ENCODE results near the gene RPS4Y1.

Gene RPS4Y1

DNA sequence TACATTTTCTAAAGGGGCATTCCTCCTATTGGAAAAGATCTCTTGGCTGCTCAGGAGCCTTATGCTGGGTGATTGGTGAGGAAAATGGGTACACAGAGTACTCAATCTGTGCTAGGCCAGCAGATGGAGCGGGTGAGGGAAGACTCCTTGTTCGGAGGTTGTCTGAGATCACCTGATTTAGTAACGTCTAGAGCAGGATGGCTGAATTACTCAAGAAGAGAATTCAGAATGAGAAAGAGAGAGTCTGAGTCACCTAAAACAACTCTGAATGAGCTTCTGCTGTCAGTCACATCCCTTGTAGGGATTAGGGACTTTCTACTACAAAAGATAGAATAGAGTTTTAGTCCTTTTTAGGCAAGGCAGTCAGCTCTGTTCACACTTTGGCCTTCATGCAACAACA, 46.6 kb downstream of the RPS4Y1 start:
- Histone ChIP-seq H3K36me3 (ENCODE audit: insufficient read depth, low read length) (no peaks in the 10 kb centered on the region), H3K9me2 (replicated peaks; ENCODE audit: low read depth, low read length) (no peaks in the 10 kb centered on the region), H3K4me3 (ENCODE audit: low read length, poor library complexity, severe bottlenecking) (no peak overlapping the region), H2AFZ (ENCODE audit: low read length) (no peak overlapping the region), H3K79me2 (ENCODE audit: insufficient read depth, low read length) (no peaks in the 10 kb centered on the region), H3K27me3 (ENCODE audit: insufficient read depth, low read length, poor library complexity, severe bottlenecking) (no peaks in the 10 kb centered on the region), H3K4me2 (ENCODE audit: low read depth, low read length, poor library complexity, severe bottlenecking) (no peak overlapping the region), H3K4me1 (ENCODE audit: insufficient read depth, low read length, poor library complexity, severe bottlenecking) (no peaks in the 10 kb centered on the region), H3K9ac (ENCODE audit: low read depth, low read length, poor library complexity, severe bottlenecking) (no peak overlapping the region), H3K9me3 (ENCODE audit: insufficient read depth, low read depth, low read length) (no peaks in the 10 kb centered on the region), H4K20me1 (ENCODE audit: insufficient read depth, low read length, poor library complexity, severe bottlenecking) (no peaks in the 10 kb centered on the region), H3F3A (ENCODE audit: low read depth) (no peaks in the 10 kb centered on the region)
- no peak for TF ChIP-seq EZH2phosphoT487 (IDR thresholded peaks at IDR 0.05; ENCODE audit: borderline replicate concordance)
- TF ChIP-seq, protein P1, sequence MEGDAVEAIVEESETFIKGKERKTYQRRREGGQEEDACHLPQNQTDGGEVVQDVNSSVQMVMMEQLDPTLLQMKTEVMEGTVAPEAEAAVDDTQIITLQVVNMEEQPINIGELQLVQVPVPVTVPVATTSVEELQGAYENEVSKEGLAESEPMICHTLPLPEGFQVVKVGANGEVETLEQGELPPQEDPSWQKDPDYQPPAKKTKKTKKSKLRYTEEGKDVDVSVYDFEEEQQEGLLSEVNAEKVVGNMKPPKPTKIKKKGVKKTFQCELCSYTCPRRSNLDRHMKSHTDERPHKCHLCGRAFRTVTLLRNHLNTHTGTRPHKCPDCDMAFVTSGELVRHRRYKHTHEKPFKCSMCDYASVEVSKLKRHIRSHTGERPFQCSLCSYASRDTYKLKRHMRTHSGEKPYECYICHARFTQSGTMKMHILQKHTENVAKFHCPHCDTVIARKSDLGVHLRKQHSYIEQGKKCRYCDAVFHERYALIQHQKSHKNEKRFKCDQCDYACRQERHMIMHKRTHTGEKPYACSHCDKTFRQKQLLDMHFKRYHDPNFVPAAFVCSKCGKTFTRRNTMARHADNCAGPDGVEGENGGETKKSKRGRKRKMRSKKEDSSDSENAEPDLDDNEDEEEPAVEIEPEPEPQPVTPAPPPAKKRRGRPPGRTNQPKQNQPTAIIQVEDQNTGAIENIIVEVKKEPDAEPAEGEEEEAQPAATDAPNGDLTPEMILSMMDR (conservative IDR thresholded peaks at IDR 0.05; ENCODE audit: low read length), result no peak

DNA sequence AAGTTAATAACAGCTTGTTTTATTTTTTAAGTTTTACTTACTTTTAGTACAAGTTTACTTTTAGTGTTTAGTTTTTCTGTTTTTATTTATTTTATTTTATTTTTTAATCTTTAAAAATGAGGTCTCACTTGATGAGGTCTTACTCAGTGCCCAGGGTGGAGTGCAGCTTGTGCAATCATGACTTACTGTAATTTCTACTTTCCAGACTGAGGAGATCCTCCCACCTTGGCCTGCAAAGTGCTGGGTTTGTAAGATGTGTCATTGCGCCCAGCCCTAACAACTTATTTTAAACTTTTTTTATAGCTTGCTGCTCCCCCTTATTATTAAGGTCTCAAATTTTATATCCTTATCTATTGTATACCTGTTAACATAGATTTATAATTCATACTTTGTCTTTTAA, 52.1 kb downstream of the RPS4Y1 start:
- Histone ChIP-seq H3K9ac (ENCODE audit: low read depth, low read length, poor library complexity, severe bottlenecking) (no peak overlapping the region), H3K9me2 (replicated peaks; ENCODE audit: low read depth, low read length) (no peaks in the 10 kb centered on the region), H3K9me3 (ENCODE audit: insufficient read depth, low read depth, low read length) (no peaks in the 10 kb centered on the region), H3K36me3 (ENCODE audit: insufficient read depth, low read length) (no peaks in the 10 kb centered on the region), H3K27me3 (ENCODE audit: insufficient read depth, low read length, poor library complexity, severe bottlenecking) (no peaks in the 10 kb centered on the region), H3F3A (ENCODE audit: low read depth) (no peaks in the 10 kb centered on the region), H3K4me1 (ENCODE audit: insufficient read depth, low read length, poor library complexity, severe bottlenecking) (no peaks in the 10 kb centered on the region), H3K4me3 (ENCODE audit: low read length, poor library complexity, severe bottlenecking) (no peak overlapping the region), H2AFZ (ENCODE audit: low read length) (no peak overlapping the region), H3K79me2 (ENCODE audit: insufficient read depth, low read length) (no peaks in the 10 kb centered on the region), H3K4me2 (ENCODE audit: low read depth, low read length, poor library complexity, severe bottlenecking) (no peak overlapping the region), H4K20me1 (ENCODE audit: insufficient read depth, low read length, poor library complexity, severe bottlenecking) (no peaks in the 10 kb centered on the region)
- TF ChIP-seq, protein P1 (conservative IDR thresholded peaks at IDR 0.05; ENCODE audit: low read length), result no peak
- no peak for TF ChIP-seq EZH2phosphoT487 (IDR thresholded peaks at IDR 0.05; ENCODE audit: borderline replicate concordance)

DNA sequence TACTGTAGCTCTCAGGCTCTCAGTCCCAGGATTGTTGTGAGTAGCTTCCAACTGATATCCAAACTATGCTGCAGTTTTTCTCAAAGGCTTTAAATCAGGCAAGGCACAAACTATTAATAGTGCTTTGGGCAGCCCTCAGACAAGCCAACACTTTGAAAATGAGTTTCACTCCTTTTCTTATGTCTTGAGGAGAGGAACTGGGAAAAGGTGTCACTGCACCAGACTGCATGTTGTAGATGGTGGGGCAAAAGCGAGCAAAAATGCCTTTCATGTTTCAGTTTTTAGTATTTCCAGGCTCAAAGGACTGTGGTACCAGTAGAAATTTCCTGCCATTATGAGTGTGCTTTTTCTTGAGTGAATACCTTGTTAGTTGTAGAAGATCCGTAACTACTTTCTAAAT, 54.6 kb downstream of the RPS4Y1 start:
- Histone ChIP-seq H3F3A (ENCODE audit: low read depth) (no peaks in the 10 kb centered on the region), H3K4me2 (ENCODE audit: low read depth, low read length, poor library complexity, severe bottlenecking) (no peak overlapping the region), H3K4me1 (ENCODE audit: insufficient read depth, low read length, poor library complexity, severe bottlenecking) (no peaks in the 10 kb centered on the region), H3K9me2 (replicated peaks; ENCODE audit: low read depth, low read length) (no peaks in the 10 kb centered on the region), H4K20me1 (ENCODE audit: insufficient read depth, low read length, poor library complexity, severe bottlenecking) (no peaks in the 10 kb centered on the region), H3K9me3 (ENCODE audit: insufficient read depth, low read depth, low read length) (no peaks in the 10 kb centered on the region), H3K4me3 (ENCODE audit: low read length, poor library complexity, severe bottlenecking) (no peak overlapping the region), H3K27me3 (ENCODE audit: insufficient read depth, low read length, poor library complexity, severe bottlenecking) (no peaks in the 10 kb centered on the region), H2AFZ (ENCODE audit: low read length) (no peak overlapping the region), H3K36me3 (ENCODE audit: insufficient read depth, low read length) (no peaks in the 10 kb centered on the region), H3K9ac (ENCODE audit: low read depth, low read length, poor library complexity, severe bottlenecking) (no peak overlapping the region), H3K79me2 (ENCODE audit: insufficient read depth, low read length) (no peaks in the 10 kb centered on the region)
- TF ChIP-seq, protein P1 (conservative IDR thresholded peaks at IDR 0.05; ENCODE audit: low read length), result no peak
- TF ChIP-seq EZH2phosphoT487 (IDR thresholded peaks at IDR 0.05; ENCODE audit: borderline replicate concordance), result no peak

All from Loucy (cell line).